ENCODE measurements around the gene PAGR1.
"Not testable (repeated sequence)": the region's sequence is repeated elsewhere in the genome, so short reads cannot be mapped to it uniquely, and the experiment has no call there.

Gene PAGR1

GRCh38 chr16:29826342-29826695 is 10.4 kb downstream of the PAGR1 start:
- no peaks in the 10 kb centered on the region for H3K27me3 ChIP-seq (ENCODE audit: control insufficient read depth in 1 of 2, insufficient read depth in 2 of 2, low read length in 2 of 2)
- peaks cover 42% of the 10 kb centered on the region for H3K4me1 ChIP-seq (ENCODE audit: control insufficient read depth, insufficient read depth, low read length)
- no peak overlapping the region for H3K4me3 ChIP-seq (ENCODE audit: low read length in 2 of 2)
- H3K27ac ChIP-seq (ENCODE audit: low read length) = peak overlapping the region; percentile 41
- H3K9me3 ChIP-seq (ENCODE audit: control insufficient read depth in 2 of 2, low read length in 2 of 2) = no peaks in the 10 kb centered on the region
- no peak overlapping the region for H3K9ac ChIP-seq (ENCODE audit: low read length in 2 of 2)
- H3K36me3 ChIP-seq (ENCODE audit: control insufficient read depth in 2 of 2, insufficient read depth in 2 of 2, low read length in 2 of 2) = peaks cover 8 to 9% of the 10 kb centered on the region in 2 donors

DNA sequence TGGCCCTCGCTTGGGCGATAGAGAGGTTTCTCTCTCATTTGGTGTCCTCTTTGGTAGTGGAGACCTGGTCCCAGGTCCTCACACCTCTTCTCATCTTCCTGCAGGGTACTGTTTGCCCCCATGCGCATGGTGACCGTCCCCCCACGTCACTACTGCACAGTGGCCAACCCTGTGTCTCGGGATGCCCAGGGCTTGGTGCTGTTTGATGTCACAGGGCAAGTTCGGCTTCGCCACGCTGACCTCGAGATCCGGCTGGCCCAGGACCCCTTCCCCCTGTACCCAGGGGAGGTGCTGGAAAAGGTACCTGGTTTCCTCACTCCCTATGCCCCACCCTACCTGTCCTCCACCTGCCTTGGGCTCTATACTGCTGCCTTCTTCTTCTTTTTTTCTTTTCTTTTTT is 14.8 kb downstream of the PAGR1 start:
- Histone ChIP-seq H3K27ac (ENCODE audit: low read length) (no peak overlapping the region), H3K36me3 (ENCODE audit: control insufficient read depth in 2 of 2, insufficient read depth in 2 of 2, low read length in 2 of 2) (peaks cover 23 to 32% of the 10 kb centered on the region in 2 donors), H3K4me1 (ENCODE audit: control insufficient read depth, insufficient read depth, low read length) (peaks cover 10% of the 10 kb centered on the region), H3K9me3 (ENCODE audit: control insufficient read depth in 2 of 2, low read length in 2 of 2) (no peaks in the 10 kb centered on the region), H3K4me3 (ENCODE audit: low read length in 2 of 2) (no peak overlapping the region), H3K9ac (ENCODE audit: low read length in 2 of 2) (no peak overlapping the region), H3K27me3 (ENCODE audit: control insufficient read depth in 1 of 2, insufficient read depth in 2 of 2, low read length in 2 of 2) (no peaks in the 10 kb centered on the region)

- Histone ChIP-seq H3K9ac (ENCODE audit: low read length in 2 of 2) (no peak overlapping the region), H3K36me3 (ENCODE audit: control insufficient read depth in 2 of 2, insufficient read depth in 2 of 2, low read length in 2 of 2) (peaks cover 24 to 34% of the 10 kb centered on the region in 2 donors), H3K27ac (ENCODE audit: low read length) (no peak overlapping the region), H3K9me3 (ENCODE audit: control insufficient read depth in 2 of 2, low read length in 2 of 2) (no peaks in the 10 kb centered on the region), H3K4me1 (ENCODE audit: control insufficient read depth, insufficient read depth, low read length) (peaks cover 6% of the 10 kb centered on the region), H3K4me3 (ENCODE audit: low read length in 2 of 2) (no peak overlapping the region), H3K27me3 (ENCODE audit: control insufficient read depth in 1 of 2, insufficient read depth in 2 of 2, low read length in 2 of 2) (no peaks in the 10 kb centered on the region)
Measured at GRCh38 chr16:29831490-29831889, 15.5 kb downstream of the PAGR1 start.

DNA sequence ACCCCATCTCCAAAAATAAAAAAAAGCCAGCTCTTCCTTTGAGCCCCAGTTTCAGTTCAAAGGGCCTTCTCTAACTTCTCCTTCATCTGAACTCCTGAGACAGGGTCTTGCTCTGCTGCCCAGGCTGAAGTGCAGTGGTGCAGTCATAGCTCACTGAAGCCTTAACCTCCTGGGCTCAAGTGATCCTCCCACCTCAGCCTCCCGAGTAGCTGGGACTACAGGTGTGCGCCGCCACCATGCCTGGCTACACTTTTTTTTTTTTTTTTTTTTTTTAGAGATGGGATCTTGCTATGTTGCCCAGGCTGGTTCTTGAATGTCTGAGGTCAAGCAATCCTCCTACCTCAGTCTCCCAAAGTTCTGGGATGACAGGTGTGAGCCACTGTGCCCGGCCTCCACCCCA is 17.3 kb downstream of the PAGR1 start:
- not testable (repeated sequence) for H3K9ac ChIP-seq (ENCODE audit: low read length in 2 of 2); H3K27me3 ChIP-seq (ENCODE audit: control insufficient read depth in 1 of 2, insufficient read depth in 2 of 2, low read length in 2 of 2); H3K4me3 ChIP-seq (ENCODE audit: low read length in 2 of 2); H3K4me1 ChIP-seq (ENCODE audit: control insufficient read depth, insufficient read depth, low read length); H3K9me3 ChIP-seq (ENCODE audit: control insufficient read depth in 2 of 2, low read length in 2 of 2); H3K27ac ChIP-seq (ENCODE audit: low read length)
- H3K36me3 ChIP-seq (ENCODE audit: control insufficient read depth in 2 of 2, insufficient read depth in 2 of 2, low read length in 2 of 2) = peaks cover 33 to 43% of the 10 kb centered on the region in 2 donors

DNA sequence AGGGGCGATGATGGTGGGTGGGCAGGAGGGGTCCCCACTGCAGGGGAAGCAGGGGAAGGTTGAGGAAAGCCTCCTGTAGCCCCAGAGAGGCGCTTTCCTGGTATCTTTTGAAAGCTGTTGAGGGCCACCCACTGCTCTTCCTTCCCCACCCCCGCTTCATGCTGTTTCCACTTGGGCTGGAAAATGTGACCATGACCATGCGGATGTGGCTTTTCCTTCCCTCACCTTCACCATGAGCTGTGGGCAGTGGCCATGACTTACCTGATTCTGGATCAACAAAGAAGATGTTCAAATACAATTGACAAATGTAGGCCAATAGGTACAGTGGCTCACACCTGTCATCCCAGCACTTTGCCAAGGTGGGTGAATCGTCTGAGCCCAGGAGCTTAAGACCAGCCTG is 18.1 kb downstream of the PAGR1 start:
- H3K27me3 ChIP-seq (ENCODE audit: control insufficient read depth in 1 of 2, insufficient read depth in 2 of 2, low read length in 2 of 2) = no peaks in the 10 kb centered on the region
- H3K36me3 ChIP-seq (ENCODE audit: control insufficient read depth in 2 of 2, insufficient read depth in 2 of 2, low read length in 2 of 2) = peaks cover 36 to 43% of the 10 kb centered on the region in 2 donors
- no peak overlapping the region for H3K4me3 ChIP-seq (ENCODE audit: low read length in 2 of 2)

DNA sequence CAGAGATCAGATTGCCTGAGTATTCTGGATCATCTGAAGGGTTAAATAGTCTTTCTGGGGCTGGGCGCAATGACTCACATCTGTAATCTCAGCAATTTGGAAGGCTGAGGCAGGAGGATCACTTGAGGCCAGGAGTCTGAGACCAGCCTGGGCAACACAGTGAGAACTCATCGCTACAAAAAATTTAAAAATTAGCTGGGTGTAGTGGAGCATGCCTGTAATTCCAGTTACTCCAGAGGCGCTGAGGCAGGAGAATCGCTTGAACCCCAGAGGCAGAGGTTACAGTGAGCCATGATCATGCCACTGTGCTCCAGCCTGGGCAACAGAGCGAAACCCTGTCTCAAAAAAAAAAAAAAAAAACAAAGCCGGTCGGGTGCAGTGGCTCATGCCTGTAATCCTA is 20.0 kb downstream of the PAGR1 start:
- Histone ChIP-seq H3K27ac (ENCODE audit: low read length) (no peak overlapping the region), H3K36me3 (ENCODE audit: control insufficient read depth in 2 of 2, insufficient read depth in 2 of 2, low read length in 2 of 2) (peaks cover 36 to 37% of the 10 kb centered on the region in 2 donors), H3K9ac (ENCODE audit: low read length in 2 of 2) (no peak overlapping the region), H3K4me3 (ENCODE audit: low read length in 2 of 2) (no peak overlapping the region), H3K9me3 (ENCODE audit: control insufficient read depth in 2 of 2, low read length in 2 of 2) (no peaks in the 10 kb centered on the region), H3K4me1 (ENCODE audit: control insufficient read depth, insufficient read depth, low read length) (no peaks in the 10 kb centered on the region), H3K27me3 (ENCODE audit: control insufficient read depth in 1 of 2, insufficient read depth in 2 of 2, low read length in 2 of 2) (no peaks in the 10 kb centered on the region)

More for the DNA sequence above, 18.1 kb downstream of the PAGR1 start:
- no peak overlapping the region for H3K27ac ChIP-seq (ENCODE audit: low read length)
- H3K4me1 ChIP-seq (ENCODE audit: control insufficient read depth, insufficient read depth, low read length) = no peaks in the 10 kb centered on the region
- no peak overlapping the region for H3K9ac ChIP-seq (ENCODE audit: low read length in 2 of 2)
- H3K9me3 ChIP-seq (ENCODE audit: control insufficient read depth in 2 of 2, low read length in 2 of 2) = no peaks in the 10 kb centered on the region

DNA sequence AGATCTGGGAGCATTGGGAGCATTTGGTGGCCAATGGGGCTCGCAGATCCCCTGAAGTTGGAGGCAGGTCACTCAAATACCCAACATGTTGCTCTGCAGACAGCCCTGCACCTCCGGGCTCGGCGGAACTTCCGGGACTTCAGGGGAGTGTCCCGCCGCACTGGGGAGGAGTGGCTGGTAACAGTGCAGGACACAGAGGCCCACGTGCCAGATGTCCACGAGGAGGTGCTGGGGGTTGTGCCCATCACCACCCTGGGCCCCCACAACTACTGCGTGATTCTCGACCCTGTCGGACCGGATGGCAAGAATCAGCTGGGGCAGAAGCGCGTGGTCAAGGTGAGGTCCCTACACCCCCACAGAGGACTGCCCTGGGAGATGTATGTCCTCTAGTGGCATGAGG is 20.7 kb downstream of the PAGR1 start:
- Histone ChIP-seq H3K27ac (ENCODE audit: low read length) (no peak overlapping the region), H3K9me3 (ENCODE audit: control insufficient read depth in 2 of 2, low read length in 2 of 2) (no peaks in the 10 kb centered on the region), H3K27me3 (ENCODE audit: control insufficient read depth in 1 of 2, insufficient read depth in 2 of 2, low read length in 2 of 2) (no peaks in the 10 kb centered on the region), H3K4me3 (ENCODE audit: low read length in 2 of 2) (no peak overlapping the region), H3K9ac (ENCODE audit: low read length in 2 of 2) (no peak overlapping the region), H3K36me3 (ENCODE audit: control insufficient read depth in 2 of 2, insufficient read depth in 2 of 2, low read length in 2 of 2) (peaks cover 37 to 44% of the 10 kb centered on the region in 2 donors), H3K4me1 (ENCODE audit: control insufficient read depth, insufficient read depth, low read length) (no peaks in the 10 kb centered on the region)

GRCh38 chr16:29837841-29838240 is 21.9 kb downstream of the PAGR1 start:
- no peaks in the 10 kb centered on the region for H3K4me1 ChIP-seq (ENCODE audit: control insufficient read depth, insufficient read depth, low read length)
- H3K4me3 ChIP-seq (ENCODE audit: low read length in 2 of 2) = no peak overlapping the region
- no peaks in the 10 kb centered on the region for H3K9me3 ChIP-seq (ENCODE audit: control insufficient read depth in 2 of 2, low read length in 2 of 2)
- peaks cover 39 to 51% of the 10 kb centered on the region in 2 donors for H3K36me3 ChIP-seq (ENCODE audit: control insufficient read depth in 2 of 2, insufficient read depth in 2 of 2, low read length in 2 of 2)
- no peaks in the 10 kb centered on the region for H3K27me3 ChIP-seq (ENCODE audit: control insufficient read depth in 1 of 2, insufficient read depth in 2 of 2, low read length in 2 of 2)
- H3K27ac ChIP-seq (ENCODE audit: low read length) = no peak overlapping the region
- no peak overlapping the region for H3K9ac ChIP-seq (ENCODE audit: low read length in 2 of 2)

- peaks cover 35 to 45% of the 10 kb centered on the region in 2 donors for H3K36me3 ChIP-seq (ENCODE audit: control insufficient read depth in 2 of 2, insufficient read depth in 2 of 2, low read length in 2 of 2)
- no peak overlapping the region for H3K9ac ChIP-seq (ENCODE audit: low read length in 2 of 2)
- no peak overlapping the region for H3K27ac ChIP-seq (ENCODE audit: low read length)
- no peaks in the 10 kb centered on the region for H3K9me3 ChIP-seq (ENCODE audit: control insufficient read depth in 2 of 2, low read length in 2 of 2)
- H3K4me3 ChIP-seq (ENCODE audit: low read length in 2 of 2) = no peak overlapping the region
- H3K27me3 ChIP-seq (ENCODE audit: control insufficient read depth in 1 of 2, insufficient read depth in 2 of 2, low read length in 2 of 2) = no peaks in the 10 kb centered on the region
- H3K4me1 ChIP-seq (ENCODE audit: control insufficient read depth, insufficient read depth, low read length) = peaks cover 2% of the 10 kb centered on the region
Measured at GRCh38 chr16:29839822-29840221, 23.9 kb downstream of the PAGR1 start.

GRCh38 chr16:29840240-29840639 is 24.3 kb downstream of the PAGR1 start:
- Histone ChIP-seq H3K4me1 (ENCODE audit: control insufficient read depth, insufficient read depth, low read length) (peaks cover 4% of the 10 kb centered on the region), H3K27me3 (ENCODE audit: control insufficient read depth in 1 of 2, insufficient read depth in 2 of 2, low read length in 2 of 2) (no peaks in the 10 kb centered on the region), H3K9me3 (ENCODE audit: control insufficient read depth in 2 of 2, low read length in 2 of 2) (no peaks in the 10 kb centered on the region), H3K27ac (ENCODE audit: low read length) (no peak overlapping the region), H3K4me3 (ENCODE audit: low read length in 2 of 2) (no peak overlapping the region), H3K9ac (ENCODE audit: low read length in 2 of 2) (no peak overlapping the region), H3K36me3 (ENCODE audit: control insufficient read depth in 2 of 2, insufficient read depth in 2 of 2, low read length in 2 of 2) (peaks cover 32 to 44% of the 10 kb centered on the region in 2 donors)

GRCh38 chr16:29841631-29842030 is 25.7 kb downstream of the PAGR1 start:
- H3K9ac ChIP-seq (ENCODE audit: low read length in 2 of 2) = no peak overlapping the region
- peaks cover 8% of the 10 kb centered on the region for H3K4me1 ChIP-seq (ENCODE audit: control insufficient read depth, insufficient read depth, low read length)
- no peaks in the 10 kb centered on the region for H3K9me3 ChIP-seq (ENCODE audit: control insufficient read depth in 2 of 2, low read length in 2 of 2)
- H3K4me3 ChIP-seq (ENCODE audit: low read length in 2 of 2) = no peak overlapping the region
- peaks cover 29 to 49% of the 10 kb centered on the region in 2 donors for H3K36me3 ChIP-seq (ENCODE audit: control insufficient read depth in 2 of 2, insufficient read depth in 2 of 2, low read length in 2 of 2)
- H3K27me3 ChIP-seq (ENCODE audit: control insufficient read depth in 1 of 2, insufficient read depth in 2 of 2, low read length in 2 of 2) = no peaks in the 10 kb centered on the region
- no peak overlapping the region for H3K27ac ChIP-seq (ENCODE audit: low read length)

Data from stomach smooth muscle (tissue), 2 donors.